CD14-positive monocyte (primary cell): ENCODE measurements around the gene TCF4. TPM values are rescaled to one million over a fixed set of nuclear protein-coding genes. Genes with fewer than 3 reads are reported as not detected.

ENCODE experiments used
- DNase-seq, 3 donors: peaks; one replicate each; pipeline ENCODE4 v3.0.0-alpha.2; 2011 to 2022
- H2AFZ ChIP-seq: 2 replicates; pipeline ENCODE4 v1.6.0; 2012; ENCODE audit warnings: mild to moderate bottlenecking, low read depth, low read length, inconsistent platforms; ENCODE audit not compliant: insufficient read depth, poor library complexity, severe bottlenecking
- H3K27ac ChIP-seq, 2 donors: 1 replicate in 1 of 2; 2 replicates in 1 of 2; pipeline ENCODE4 v1.5.1; 2012 to 2013; ENCODE audit warnings: low read length in 2 of 2, control low read depth in 1 of 2, inconsistent platforms in 1 of 2, low read depth in 1 of 2, mild to moderate bottlenecking in 1 of 2
- H3K27me3 ChIP-seq, 2 donors: one replicate each; pipeline versions ENCODE4 v1.6.0 to v1.6.1; 2011 to 2013; ENCODE audit warnings: low read length in 2 of 2; ENCODE audit not compliant: control insufficient read depth in 2 of 2, insufficient read depth in 2 of 2
- H3K36me3 ChIP-seq, 2 donors: replicated peaks in 1 of 2; 1 replicate in 1 of 2; 2 replicates in 1 of 2; pipeline versions ENCODE4 v1.5.1 to v1.6.1; 2012 to 2013; ENCODE audit warnings: low read length in 2 of 2, control low read depth in 1 of 2, inconsistent platforms in 1 of 2, mild to moderate bottlenecking in 1 of 2; ENCODE audit not compliant: insufficient read depth in 2 of 2, control insufficient read depth in 1 of 2
- H3K4me1 ChIP-seq, 2 donors: 1 replicate in 1 of 2; 2 replicates in 1 of 2; pipeline versions ENCODE4 v1.5.1 to v1.6.1; 2012 to 2013; ENCODE audit warnings: low read length in 2 of 2, control low read depth in 1 of 2, inconsistent platforms in 1 of 2, mild to moderate bottlenecking in 1 of 2, moderate library complexity in 1 of 2; ENCODE audit not compliant: insufficient read depth in 2 of 2, control insufficient read depth in 1 of 2
- H3K4me2 ChIP-seq: replicated peaks from 2 replicates; pipeline ENCODE3; 2012; ENCODE audit warnings: low read length, moderate library complexity, mild to moderate bottlenecking; ENCODE audit not compliant: poor library complexity, severe bottlenecking; ENCODE audit errors: extremely low read depth
- H3K4me3 ChIP-seq, 3 experiments: fragments of 200-600 bp in 1 of 3; sonication (generic) in 1 of 3; replicated peaks in 1 of 3; 1 replicate in 2 of 3; 2 replicates in 1 of 3; pipeline ENCODE4 v1.5.1; 2011 to 2013; ENCODE audit warnings: low read length in 3 of 3, mild to moderate bottlenecking in 3 of 3, control low read depth in 2 of 3, low read depth in 2 of 3, inconsistent platforms in 1 of 3, moderate library complexity in 1 of 3
- H3K79me2 ChIP-seq: 2 replicates; pipeline ENCODE4 v1.6.0; 2012; ENCODE audit warnings: mild to moderate bottlenecking, control low read depth, inconsistent platforms, low read length, moderate library complexity; ENCODE audit not compliant: insufficient read depth
- H3K9ac ChIP-seq: 2 replicates; pipeline ENCODE4 v1.6.0; 2017; ENCODE audit warnings: low read length, mild to moderate bottlenecking; ENCODE audit not compliant: insufficient read depth, poor library complexity, severe bottlenecking
- H3K9me3 ChIP-seq, 2 donors: replicated peaks in 1 of 2; 1 replicate in 1 of 2; 2 replicates in 1 of 2; pipeline versions ENCODE4 v1.5.1 to v1.6.1; 2012 to 2013; ENCODE audit warnings: low read length in 2 of 2, control low read depth in 1 of 2; ENCODE audit not compliant: control insufficient read depth in 1 of 2, insufficient read depth in 1 of 2
- H4K20me1 ChIP-seq: 2 replicates; pipeline ENCODE4 v1.6.0; 2012; ENCODE audit warnings: mild to moderate bottlenecking, low read length, control low read depth, moderate library complexity; ENCODE audit not compliant: insufficient read depth
- H3K27ac Mint-ChIP-seq, 7 donors: one replicate each; pipeline ENCODE4 v1.8.0; 2020; ENCODE audit warnings: mild to moderate bottlenecking in 7 of 7, mixed read lengths in 7 of 7, moderate library complexity in 6 of 7, inconsistent platforms in 2 of 7
- H3K27me3 Mint-ChIP-seq, 3 donors: one replicate each; pipeline ENCODE4 v1.8.0; 2021 to 2022; ENCODE audit warnings: low read depth in 3 of 3, mild to moderate bottlenecking in 3 of 3, mixed read lengths in 3 of 3, moderate library complexity in 3 of 3, inconsistent platforms in 1 of 3
- H3K36me3 Mint-ChIP-seq, 2 donors: one replicate each; pipeline ENCODE4 v1.8.0; 2020; ENCODE audit warnings: mixed read lengths in 2 of 2, inconsistent platforms in 1 of 2, mild to moderate bottlenecking in 1 of 2
- H3K4me1 Mint-ChIP-seq: one replicate; pipeline ENCODE4 v1.8.0; 2020; ENCODE audit warnings: mild to moderate bottlenecking, mixed read lengths
- H3K4me3 Mint-ChIP-seq, 2 donors: one replicate each; pipeline ENCODE4 v1.8.0; 2020; ENCODE audit warnings: mild to moderate bottlenecking in 2 of 2, mixed read lengths in 2 of 2, moderate library complexity in 1 of 2
- H3K9me3 Mint-ChIP-seq, 7 donors: one replicate each; pipeline ENCODE4 v1.8.0; 2020 to 2022; ENCODE audit warnings: mixed read lengths in 7 of 7, mild to moderate bottlenecking in 6 of 7, moderate library complexity in 6 of 7, inconsistent platforms in 2 of 7
- WGBS: methylation state at CpG from one replicate; pipeline ENCODE4 v1.1.5; 2013; ENCODE audit warnings: missing lambda C conversion rate; ENCODE audit not compliant: insufficient coverage; 5-methylcytosine and 5-hydroxymethylcytosine counted together
- intact Hi-C, 2 donors: fragments of 100-400 bp; cut with micrococcal nuclease; formaldehyde crosslinking; loops; one replicate each; pipeline versions ENCODE4 v1.15.0 to v1.15.1; 2023
- polyA minus RNA-seq: library from RNA; depleted of rRNA, polyadenylated mRNA; stranded (reverse); fragments of >200 nt; gene quantifications from 2 replicates; pipeline ENCODE4 v1.2.3, GENCODE V29; 2012
- polyA plus RNA-seq, 3 donors: library from polyadenylated mRNA; depleted of rRNA in 1 of 3; unstranded in 2 of 3; stranded (reverse) in 1 of 3; fragments of 300-500 nt in 2 of 3; fragments of >200 nt in 1 of 3; fragmentation: Illumina TruSeq in 2 of 3; gene quantifications; 1 replicate in 2 of 3; 2 replicates in 1 of 3; pipeline ENCODE4 v1.2.3, GENCODE V29; 2012 to 2021
- total RNA-seq, 12 experiments: library from RNA in 1 of 12; stranded (reverse) in 1 of 12; fragments of 120-200 nt in 1 of 12; gene quantifications; one replicate each; pipeline ENCODE4 v1.2.4 and lab custom pipeline; 2013 to 2026; ENCODE audit warnings: mixed read lengths in 6 of 12, inconsistent platforms in 1 of 12
- TF ChIP-seq, protein P1 (sequence below): fragments of 200-600 bp; IDR thresholded peaks from one replicate; pipeline ENCODE4 v1.8.0; 2022; ENCODE audit warnings: antibody characterized with exemption, mild to moderate bottlenecking

Gene TCF4
- 20.5 TPM for total RNA-seq (2013)
- 10 to 100 TPM in 2 of 3 donors, 1 to 10 TPM in 1; 5.9 to 12.9 (median 10.7) TPM for polyA plus RNA-seq
- polyA minus RNA-seq = 12.3 and 14.6 TPM in 2 replicates
- 22.8 to 42.8 (median 36.8) reads per million in 11 experiments for total RNA-seq (lab: John Stamatoyannopoulos, UW)

DNA sequence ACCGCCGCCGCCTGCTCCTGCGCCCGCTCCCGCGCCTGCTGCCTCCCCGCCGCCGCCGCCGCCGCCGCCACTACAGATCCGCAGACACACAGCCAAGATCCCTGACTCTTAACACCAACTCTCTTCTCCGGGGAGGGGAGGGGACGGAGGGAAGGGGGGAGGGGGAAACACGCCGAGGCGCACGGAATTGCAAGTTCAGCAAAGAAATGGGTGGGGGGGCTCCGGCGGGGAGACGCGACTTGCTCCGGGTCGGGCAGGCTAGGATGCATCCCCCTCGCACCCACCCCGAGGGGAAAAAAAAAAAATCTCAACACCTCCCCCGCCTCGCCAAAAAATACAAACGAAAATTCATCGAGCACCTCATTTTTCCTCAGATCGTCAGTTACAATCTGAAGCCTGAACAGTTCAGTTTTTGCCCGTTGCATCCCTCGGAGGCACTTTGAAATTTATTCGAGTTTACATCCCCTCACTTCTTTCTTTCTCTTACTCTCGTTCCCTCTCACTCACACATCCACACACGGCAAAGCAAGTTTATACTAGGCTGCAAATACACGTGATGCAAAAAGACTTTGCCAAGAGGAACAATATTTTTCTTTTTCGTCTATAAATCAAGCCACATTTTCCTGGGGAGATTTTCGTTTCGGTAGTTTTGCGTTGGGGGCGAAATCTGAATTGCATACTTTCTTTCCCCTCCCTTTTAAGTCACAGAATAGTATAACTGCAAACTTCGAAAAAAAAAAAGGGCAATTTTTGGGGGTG lies at the start of gene TCF4:
TCF4 (minus strand) TSS at position 82 of the 759 bp plus-strand sequence. CDS start 1,076 bp downstream, outside the sequence.
- H2AFZ ChIP-seq = peak within 1 kb of the TSS; percentile 92
- no peaks in the 10 kb centered on the region for H3K27me3 ChIP-seq
- H3K4me3 ChIP-seq = peak within 1 kb of the TSS; percentile 71 to 99 (median 81)
- peak within 1 kb of the TSS; percentile 80 for H3K4me2 ChIP-seq
- peaks cover 0 to 3% (median 0%) of the 10 kb centered on the region in 7 donors for H3K9me3 Mint-ChIP-seq
- H3K9me3 ChIP-seq = no peaks in the 10 kb centered on the region
- H3K36me3 ChIP-seq = no peaks in the 10 kb centered on the region
- H3K36me3 Mint-ChIP-seq = no peaks in the 10 kb centered on the region
- TF ChIP-seq, protein P1, sequence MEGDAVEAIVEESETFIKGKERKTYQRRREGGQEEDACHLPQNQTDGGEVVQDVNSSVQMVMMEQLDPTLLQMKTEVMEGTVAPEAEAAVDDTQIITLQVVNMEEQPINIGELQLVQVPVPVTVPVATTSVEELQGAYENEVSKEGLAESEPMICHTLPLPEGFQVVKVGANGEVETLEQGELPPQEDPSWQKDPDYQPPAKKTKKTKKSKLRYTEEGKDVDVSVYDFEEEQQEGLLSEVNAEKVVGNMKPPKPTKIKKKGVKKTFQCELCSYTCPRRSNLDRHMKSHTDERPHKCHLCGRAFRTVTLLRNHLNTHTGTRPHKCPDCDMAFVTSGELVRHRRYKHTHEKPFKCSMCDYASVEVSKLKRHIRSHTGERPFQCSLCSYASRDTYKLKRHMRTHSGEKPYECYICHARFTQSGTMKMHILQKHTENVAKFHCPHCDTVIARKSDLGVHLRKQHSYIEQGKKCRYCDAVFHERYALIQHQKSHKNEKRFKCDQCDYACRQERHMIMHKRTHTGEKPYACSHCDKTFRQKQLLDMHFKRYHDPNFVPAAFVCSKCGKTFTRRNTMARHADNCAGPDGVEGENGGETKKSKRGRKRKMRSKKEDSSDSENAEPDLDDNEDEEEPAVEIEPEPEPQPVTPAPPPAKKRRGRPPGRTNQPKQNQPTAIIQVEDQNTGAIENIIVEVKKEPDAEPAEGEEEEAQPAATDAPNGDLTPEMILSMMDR = no peak
- DNase-seq = peak in 2 of 3 donors; percentile 16 to 41
- peaks cover 3% of the 10 kb centered on the region for H3K79me2 ChIP-seq
- H3K27ac ChIP-seq = peak within 1 kb of the TSS; percentile 44 to 83
- peaks cover 0 to 5% (median 3%) of the 10 kb centered on the region in 3 donors for H3K27me3 Mint-ChIP-seq
- peaks cover 17 to 34% of the 10 kb centered on the region in 2 donors for H3K4me1 ChIP-seq
- WGBS = 0% methylated on average over 12 of the region's 46 CpGs
- H3K27ac Mint-ChIP-seq = peak within 1 kb of the TSS; percentile 74 to 90 (median 83)
- intact Hi-C loops = loop anchor here in 1 of 2 donors (5.0 to 10.0 kb wide), 2 partner anchors 667 to 1064 kb away; partner anchors contain the start of gene WDR7
- H4K20me1 ChIP-seq = no peaks in the 10 kb centered on the region
- H3K4me3 Mint-ChIP-seq = peak within 1 kb of the TSS; percentile 88 to 95
- H3K9ac ChIP-seq = peak within 1 kb of the TSS; percentile 68
- H3K4me1 Mint-ChIP-seq = peaks cover 26% of the 10 kb centered on the region

GRCh38 chr18:55637204-55637603 lies 49.2 kb upstream of the TCF4 start:
- peaks cover 0 to 2% (median 2%) of the 10 kb centered on the region in 3 donors for H3K27me3 Mint-ChIP-seq
- no peak for DNase-seq
- Histone ChIP-seq H3K27me3 (no peaks in the 10 kb centered on the region), H3K4me1 (no peaks in the 10 kb centered on the region), H3K27ac (no peak overlapping the region), H3K36me3 (no peaks in the 10 kb centered on the region), H3K79me2 (no peaks in the 10 kb centered on the region), H4K20me1 (no peaks in the 10 kb centered on the region), H3K9ac (no peak overlapping the region), H3K4me2 (no peak overlapping the region), H3K4me3 (no peak overlapping the region), H3K9me3 (peaks cover 6 to 9% of the 10 kb centered on the region in 2 donors), H2AFZ (no peak overlapping the region)
- H3K4me1 Mint-ChIP-seq = peaks cover 8% of the 10 kb centered on the region
- TF ChIP-seq, protein P1 = no peak
- no peak overlapping the region for H3K27ac Mint-ChIP-seq
- peaks cover 0 to 5% of the 10 kb centered on the region in 2 donors for H3K36me3 Mint-ChIP-seq
- no peak overlapping the region for H3K4me3 Mint-ChIP-seq
- WGBS = 100% methylated on average over 5 of the region's 8 CpGs
- intact Hi-C loops = no loop called here
- H3K9me3 Mint-ChIP-seq = peaks cover 0 to 14% (median 9%) of the 10 kb centered on the region in 7 donors
